Neural cell (in vitro differentiated cells): Measurements from ENCODE around the gene TMEM53. TPM values are rescaled to one million over a fixed set of nuclear protein-coding genes. Genes with fewer than 3 reads are reported as not detected.

Experiments
- H2AFZ ChIP-seq: fragments of 200-600, 300-800 bp; sonication (generic), shearing (Covaris generic); 2 replicates; pipeline ENCODE4 v1.6.0; 2014; ENCODE audit warnings: low read depth, mild to moderate bottlenecking, antibody characterized with exemption, low read length, moderate library complexity
- H3F3A ChIP-seq: fragments of 200-600 bp; shearing (Covaris generic); 2 replicates; pipeline ENCODE4 v1.6.1; 2016; ENCODE audit warnings: mild to moderate bottlenecking, moderate library complexity, mixed read lengths, antibody characterized with exemption, low read length; ENCODE audit not compliant: insufficient read depth, poor library complexity, severe bottlenecking
- H3K27ac ChIP-seq: fragments of 200-600, 300-800 bp; sonication (generic), shearing (Covaris generic); 2 replicates; pipeline ENCODE4 v1.5.1; 2014; ENCODE audit warnings: mild to moderate bottlenecking, low read length, moderate library complexity
- H3K27me3 ChIP-seq: fragments of 300-800, 200-600 bp; sonication (generic), shearing (Covaris generic); 2 replicates; pipeline ENCODE4 v1.6.0; 2014; ENCODE audit warnings: mild to moderate bottlenecking, low read depth, low read length, moderate library complexity; ENCODE audit not compliant: insufficient read depth
- H3K36me3 ChIP-seq: fragments of 300-800, 200-600 bp; sonication (generic), shearing (Covaris generic); 2 replicates; pipeline ENCODE4 v1.5.1; 2014; ENCODE audit warnings: mild to moderate bottlenecking, antibody characterized with exemption, low read length, moderate library complexity; ENCODE audit not compliant: insufficient read depth
- H3K4me2 ChIP-seq: fragments of 300-800, 200-600 bp; sonication (generic), shearing (Covaris generic); 2 replicates; pipeline ENCODE4 v1.6.0; 2014; ENCODE audit warnings: mild to moderate bottlenecking, low read length
- H3K4me3 ChIP-seq: fragments of 300-800, 200-600 bp; sonication (generic), shearing (Covaris generic); 2 replicates; pipeline ENCODE4 v1.5.1; 2014; ENCODE audit warnings: mild to moderate bottlenecking, low read length, moderate library complexity
- H3K79me2 ChIP-seq: fragments of 200-600 bp; shearing (Covaris generic); replicated peaks from 2 replicates; pipeline ENCODE4 v1.6.0; 2014; ENCODE audit warnings: mild to moderate bottlenecking, low read length, moderate library complexity; ENCODE audit not compliant: insufficient read depth
- H3K9ac ChIP-seq: fragments of 300-800, 200-600 bp; sonication (generic), shearing (Covaris generic); 2 replicates; pipeline ENCODE4 v1.6.1; 2016; ENCODE audit warnings: mild to moderate bottlenecking, low read length, mixed read lengths
- H3K9me2 ChIP-seq: fragments of 200-600 bp; shearing (Covaris generic); 2 replicates; pipeline ENCODE4 v1.6.1; 2016; ENCODE audit warnings: mild to moderate bottlenecking, low read length, mixed read lengths; ENCODE audit not compliant: insufficient read depth
- H3K9me3 ChIP-seq: fragments of 200-600, 300-800 bp; sonication (generic), shearing (Covaris generic); 2 replicates; pipeline ENCODE4 v1.6.1; 2016; ENCODE audit warnings: mild to moderate bottlenecking, mixed run types, low read length, moderate library complexity, mixed read lengths
- H4K20me1 ChIP-seq: fragments of 200-600 bp; shearing (Covaris generic); 2 replicates; pipeline ENCODE4 v1.6.1; 2016; ENCODE audit warnings: mild to moderate bottlenecking, mixed run types; ENCODE audit not compliant: insufficient read depth
- EZH2 ChIP-seq: fragments of 200-600, 300-800 bp; shearing (Covaris generic), sonication (generic); IDR thresholded peaks from 2 replicates; pipeline ENCODE4 v1.6.1; 2014; ENCODE audit warnings: antibody characterized with exemption, low read length, borderline replicate concordance, mild to moderate bottlenecking; ENCODE audit not compliant: insufficient read depth, poor library complexity, severe bottlenecking
- MXI1 ChIP-seq: fragments of 450-650 bp; conservative IDR thresholded peaks from 2 replicates; pipeline ENCODE4 v1.6.1; 2014; ENCODE audit warnings: antibody characterized with exemption, mild to moderate bottlenecking; ENCODE audit not compliant: poor library complexity, severe bottlenecking
- POLR2AphosphoS5 ChIP-seq: IDR thresholded peaks from 2 replicates; pipeline ENCODE4 v1.6.1; 2012
- RAD21 ChIP-seq: fragments of 450-650 bp; conservative IDR thresholded peaks from 2 replicates; pipeline ENCODE4 v1.6.1; 2014; ENCODE audit warnings: antibody characterized with exemption, mild to moderate bottlenecking, moderate library complexity
- SMC3 ChIP-seq: fragments of 450-650 bp; conservative IDR thresholded peaks from 2 replicates; pipeline ENCODE4 v1.6.1; 2014; ENCODE audit warnings: antibody characterized with exemption, mild to moderate bottlenecking, moderate library complexity; ENCODE audit not compliant: poor library complexity
- TAF1 ChIP-seq: IDR thresholded peaks from 2 replicates; pipeline ENCODE4 v1.6.1; 2012; ENCODE audit warnings: low read depth
- polyA plus RNA-seq: library from polyadenylated mRNA; depleted of rRNA; stranded (reverse); fragments of >200 nt; gene quantifications from 2 replicates; pipeline ENCODE4 v1.2.3, GENCODE V29; 2014
- TF ChIP-seq, protein P1 (sequence below): fragments of 450-650 bp; IDR thresholded peaks from 2 replicates; pipeline ENCODE4 v1.5.1; 2014; ENCODE audit warnings: antibody characterized with exemption, mild to moderate bottlenecking, moderate library complexity; ENCODE audit not compliant: poor library complexity, severe bottlenecking
- TF ChIP-seq, protein P2 (sequence below): IDR thresholded peaks from 2 replicates; pipeline ENCODE4 v1.6.1; 2012; ENCODE audit warnings: borderline replicate concordance

Gene TMEM53
- polyA plus RNA-seq, 1 donor from 2014 or later: 13.4 TPM

DNA sequence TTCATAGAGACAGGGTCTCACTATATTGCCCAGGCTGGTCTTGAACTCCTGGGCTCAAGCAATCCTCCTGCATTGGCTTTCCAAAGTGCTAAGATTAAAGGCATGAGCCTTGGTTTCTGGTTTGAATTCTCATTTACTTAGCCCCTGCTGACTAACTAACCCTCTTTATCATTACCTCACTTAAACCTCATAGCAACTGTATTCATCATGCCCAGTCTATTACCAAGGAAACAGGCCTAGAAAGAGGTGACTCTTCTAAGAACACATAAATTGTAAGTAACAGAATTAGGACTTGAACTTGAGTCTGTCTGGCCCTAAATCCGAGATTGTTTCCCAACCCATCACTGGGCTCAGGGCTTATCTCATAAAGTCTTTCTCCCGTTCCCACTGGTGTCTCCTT is 44.2 kb downstream of the TMEM53 start:
- Histone ChIP-seq H3K9me3 (no peaks in the 10 kb centered on the region), H3K79me2 (no peaks in the 10 kb centered on the region), H3K9me2 (no peaks in the 10 kb centered on the region), H2AFZ (no peak overlapping the region), H3K4me3 (no peak overlapping the region), H3K9ac (no peak overlapping the region), H3K4me2 (no peak overlapping the region), H3K36me3 (no peaks in the 10 kb centered on the region), H3K27me3 (no peaks in the 10 kb centered on the region), H4K20me1 (no peaks in the 10 kb centered on the region), H3F3A (no peaks in the 10 kb centered on the region), H3K27ac (no peak overlapping the region)
- no peak for TF ChIP-seq RAD21
- no peak for TF ChIP-seq TAF1
- no peak for TF ChIP-seq POLR2AphosphoS5
- TF ChIP-seq EZH2: no peak
- TF ChIP-seq, protein P1, sequence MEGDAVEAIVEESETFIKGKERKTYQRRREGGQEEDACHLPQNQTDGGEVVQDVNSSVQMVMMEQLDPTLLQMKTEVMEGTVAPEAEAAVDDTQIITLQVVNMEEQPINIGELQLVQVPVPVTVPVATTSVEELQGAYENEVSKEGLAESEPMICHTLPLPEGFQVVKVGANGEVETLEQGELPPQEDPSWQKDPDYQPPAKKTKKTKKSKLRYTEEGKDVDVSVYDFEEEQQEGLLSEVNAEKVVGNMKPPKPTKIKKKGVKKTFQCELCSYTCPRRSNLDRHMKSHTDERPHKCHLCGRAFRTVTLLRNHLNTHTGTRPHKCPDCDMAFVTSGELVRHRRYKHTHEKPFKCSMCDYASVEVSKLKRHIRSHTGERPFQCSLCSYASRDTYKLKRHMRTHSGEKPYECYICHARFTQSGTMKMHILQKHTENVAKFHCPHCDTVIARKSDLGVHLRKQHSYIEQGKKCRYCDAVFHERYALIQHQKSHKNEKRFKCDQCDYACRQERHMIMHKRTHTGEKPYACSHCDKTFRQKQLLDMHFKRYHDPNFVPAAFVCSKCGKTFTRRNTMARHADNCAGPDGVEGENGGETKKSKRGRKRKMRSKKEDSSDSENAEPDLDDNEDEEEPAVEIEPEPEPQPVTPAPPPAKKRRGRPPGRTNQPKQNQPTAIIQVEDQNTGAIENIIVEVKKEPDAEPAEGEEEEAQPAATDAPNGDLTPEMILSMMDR: no peak
- no peak for TF ChIP-seq MXI1

DNA sequence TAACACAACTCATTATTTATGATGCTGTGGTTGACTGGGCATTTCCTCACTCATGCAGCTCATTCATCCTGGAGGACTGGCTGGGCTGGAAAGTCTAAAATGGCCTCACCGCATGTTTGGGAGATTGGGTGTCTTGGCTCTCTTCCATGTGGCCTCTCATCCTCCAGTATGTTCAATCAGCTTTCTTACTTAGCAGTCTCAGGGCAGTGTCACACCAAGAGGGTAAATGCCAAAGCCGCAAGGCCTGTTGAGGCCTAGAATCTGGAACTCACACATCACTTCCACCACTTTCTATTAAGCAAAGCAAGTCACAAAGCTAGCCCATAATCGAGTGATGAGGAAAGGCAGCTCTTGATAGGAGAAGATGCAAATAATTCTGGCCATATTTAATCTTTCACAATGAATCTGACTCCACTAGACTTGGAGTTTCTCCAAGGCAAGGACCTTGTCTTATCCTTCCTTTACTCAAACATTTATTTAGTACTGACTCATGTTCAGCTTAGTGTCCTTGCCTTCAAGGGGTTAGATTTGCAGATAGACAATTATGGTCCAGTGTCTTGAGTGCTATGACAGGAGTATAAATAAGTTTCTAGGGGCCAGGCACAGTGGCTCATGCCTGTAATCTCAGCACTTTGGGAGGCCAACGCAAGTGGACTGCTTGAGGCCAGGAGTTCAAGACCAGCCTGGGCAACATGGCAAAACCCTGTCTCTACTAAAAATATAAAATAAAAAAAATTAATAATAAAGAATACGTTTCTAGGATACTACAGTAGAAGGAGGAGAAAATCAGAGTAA is 45.1 kb downstream of the TMEM53 start:
- no peaks in the 10 kb centered on the region for H3K36me3 ChIP-seq
- H3K27me3 ChIP-seq: no peaks in the 10 kb centered on the region
- no peaks in the 10 kb centered on the region for H3K79me2 ChIP-seq
- no peaks in the 10 kb centered on the region for H3F3A ChIP-seq
- no peaks in the 10 kb centered on the region for H4K20me1 ChIP-seq
- TF ChIP-seq SMC3: no peak
- no peak for TF ChIP-seq TAF1
- TF ChIP-seq, protein P2, sequence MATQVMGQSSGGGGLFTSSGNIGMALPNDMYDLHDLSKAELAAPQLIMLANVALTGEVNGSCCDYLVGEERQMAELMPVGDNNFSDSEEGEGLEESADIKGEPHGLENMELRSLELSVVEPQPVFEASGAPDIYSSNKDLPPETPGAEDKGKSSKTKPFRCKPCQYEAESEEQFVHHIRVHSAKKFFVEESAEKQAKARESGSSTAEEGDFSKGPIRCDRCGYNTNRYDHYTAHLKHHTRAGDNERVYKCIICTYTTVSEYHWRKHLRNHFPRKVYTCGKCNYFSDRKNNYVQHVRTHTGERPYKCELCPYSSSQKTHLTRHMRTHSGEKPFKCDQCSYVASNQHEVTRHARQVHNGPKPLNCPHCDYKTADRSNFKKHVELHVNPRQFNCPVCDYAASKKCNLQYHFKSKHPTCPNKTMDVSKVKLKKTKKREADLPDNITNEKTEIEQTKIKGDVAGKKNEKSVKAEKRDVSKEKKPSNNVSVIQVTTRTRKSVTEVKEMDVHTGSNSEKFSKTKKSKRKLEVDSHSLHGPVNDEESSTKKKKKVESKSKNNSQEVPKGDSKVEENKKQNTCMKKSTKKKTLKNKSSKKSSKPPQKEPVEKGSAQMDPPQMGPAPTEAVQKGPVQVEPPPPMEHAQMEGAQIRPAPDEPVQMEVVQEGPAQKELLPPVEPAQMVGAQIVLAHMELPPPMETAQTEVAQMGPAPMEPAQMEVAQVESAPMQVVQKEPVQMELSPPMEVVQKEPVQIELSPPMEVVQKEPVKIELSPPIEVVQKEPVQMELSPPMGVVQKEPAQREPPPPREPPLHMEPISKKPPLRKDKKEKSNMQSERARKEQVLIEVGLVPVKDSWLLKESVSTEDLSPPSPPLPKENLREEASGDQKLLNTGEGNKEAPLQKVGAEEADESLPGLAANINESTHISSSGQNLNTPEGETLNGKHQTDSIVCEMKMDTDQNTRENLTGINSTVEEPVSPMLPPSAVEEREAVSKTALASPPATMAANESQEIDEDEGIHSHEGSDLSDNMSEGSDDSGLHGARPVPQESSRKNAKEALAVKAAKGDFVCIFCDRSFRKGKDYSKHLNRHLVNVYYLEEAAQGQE: no peak
- TF ChIP-seq, protein P1: no peak
- TF ChIP-seq EZH2: no peak
- no peak overlapping the region for H3K4me2 ChIP-seq
- no peak overlapping the region for H3K27ac ChIP-seq
- H2AFZ ChIP-seq: no peak overlapping the region
- no peak overlapping the region for H3K4me3 ChIP-seq
- H3K9ac ChIP-seq: no peak overlapping the region
- no peaks in the 10 kb centered on the region for H3K9me3 ChIP-seq
- no peaks in the 10 kb centered on the region for H3K9me2 ChIP-seq
